ENCODE measurements around the gene GUCY1B1. TPM values are rescaled to one million over a fixed set of nuclear protein-coding genes. Genes with fewer than 3 reads are reported as not detected.

GUCY1B1 gene
- total and polyA plus RNA-seq, 9 of the 15 experiments (the other 6 are each of a cell fraction or from before 2014, with no cell fraction given) = not detected

DNA sequence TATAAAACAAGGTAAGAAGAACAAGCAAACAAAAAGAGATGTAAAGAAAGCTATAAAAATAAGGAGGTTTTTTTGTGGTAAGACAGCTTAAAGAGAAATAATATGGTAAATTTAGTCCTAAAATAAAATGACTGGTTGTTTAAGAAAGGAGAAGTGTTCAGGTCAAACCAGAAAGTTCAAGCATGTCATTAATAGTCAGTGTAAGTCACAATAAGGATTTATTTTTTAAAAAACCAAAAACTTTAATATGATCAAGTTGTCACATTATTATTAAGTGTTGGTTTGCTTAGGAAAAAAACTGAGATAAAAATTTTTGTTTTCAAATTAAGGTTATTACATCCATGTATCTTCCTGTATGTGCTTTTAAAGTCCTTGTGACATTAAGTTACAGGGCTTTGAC is 88.1 kb downstream of the GUCY1B1 start:
- H4K20me1 ChIP-seq (replicated peaks; ENCODE audit: control insufficient read depth, insufficient read depth, low read length) = no peaks in the 10 kb centered on the region
- no peak overlapping the region for H2AFZ ChIP-seq (ENCODE audit: low read depth, low read length)
- BruUV-seq (replicated peaks) = no TSS peak
- FAIRE-seq = no peak
- no peaks in the 10 kb centered on the region for H3K9me3 ChIP-seq (replicated peaks; ENCODE audit: control insufficient read depth, insufficient read depth, low read depth, low read length)
- no peak for DNase-seq (ENCODE audit: extremely low read depth in 1 of 4, low spot score in 3 of 4)
- in situ Hi-C loops (cut with MboI) = no loop called here
- intact Hi-C loops (cut with micrococcal nuclease) = no loop called here
- no peaks in the 10 kb centered on the region for H3K36me3 ChIP-seq (ENCODE audit: control insufficient read depth, insufficient read depth, low read length)
- TF ChIP-seq ZNF133 (CRISPR knock-in tag; IDR thresholded peaks at IDR 0.05) (no peak), KLF6 (CRISPR knock-in tag; IDR thresholded peaks at IDR 0.05; ENCODE audit: borderline replicate concordance) (no peak), KLF13 (tag; IDR thresholded peaks at IDR 0.05; ENCODE audit: borderline replicate concordance, low read depth) (no peak), PHF20 (IDR thresholded peaks at IDR 0.05; ENCODE audit: partially characterized antibody) (no peak), HIVEP1 (CRISPR knock-in tag; IDR thresholded peaks at IDR 0.05) (no peak), KDM1A (IDR thresholded peaks at IDR 0.05) (no peak), ETS2 (tag; IDR thresholded peaks at IDR 0.05; ENCODE audit: borderline replicate concordance, poor library complexity, severe bottlenecking) (no peak)
- H3K9me1 ChIP-seq (ENCODE audit: control insufficient read depth, insufficient read depth, low read length) = no peaks in the 10 kb centered on the region
- ChIA-PET POLR2A (no interaction called here), CTCF (ENCODE audit: low intra/inter-chr PET ratio) (no interaction called here)
- H3K4me2 ChIP-seq (ENCODE audit: insufficient read depth, low read length) = no peak overlapping the region
- H3K4me3 ChIP-seq = no peak overlapping the region
- no peaks in the 10 kb centered on the region for H3K79me2 ChIP-seq (ENCODE audit: control insufficient read depth, insufficient read depth, low read length)
- no peaks in the 10 kb centered on the region for H3K4me1 ChIP-seq (replicated peaks in 1 of 2; ENCODE audit: control insufficient read depth in 2 of 2, insufficient read depth in 2 of 2, low read length in 2 of 2)
- no peak overlapping the region for H3K27ac ChIP-seq (ENCODE audit: extremely low read depth, low read depth, low read length)
- H3K9ac ChIP-seq (ENCODE audit: insufficient read depth in 1 of 2, low read depth in 2 of 2, low read length in 2 of 2) = no peak overlapping the region
- ATAC-seq = no peak
- no peaks in the 10 kb centered on the region for H3K27me3 ChIP-seq (ENCODE audit: control insufficient read depth in 2 of 2, insufficient read depth in 2 of 2, low read length in 2 of 2)

GRCh38 chr4:155849042-155849441 is 90.2 kb downstream of the GUCY1B1 start:
- CTCF ChIA-PET (ENCODE audit: low intra/inter-chr PET ratio) = no interaction called here
- TF ChIP-seq, protein P1, sequence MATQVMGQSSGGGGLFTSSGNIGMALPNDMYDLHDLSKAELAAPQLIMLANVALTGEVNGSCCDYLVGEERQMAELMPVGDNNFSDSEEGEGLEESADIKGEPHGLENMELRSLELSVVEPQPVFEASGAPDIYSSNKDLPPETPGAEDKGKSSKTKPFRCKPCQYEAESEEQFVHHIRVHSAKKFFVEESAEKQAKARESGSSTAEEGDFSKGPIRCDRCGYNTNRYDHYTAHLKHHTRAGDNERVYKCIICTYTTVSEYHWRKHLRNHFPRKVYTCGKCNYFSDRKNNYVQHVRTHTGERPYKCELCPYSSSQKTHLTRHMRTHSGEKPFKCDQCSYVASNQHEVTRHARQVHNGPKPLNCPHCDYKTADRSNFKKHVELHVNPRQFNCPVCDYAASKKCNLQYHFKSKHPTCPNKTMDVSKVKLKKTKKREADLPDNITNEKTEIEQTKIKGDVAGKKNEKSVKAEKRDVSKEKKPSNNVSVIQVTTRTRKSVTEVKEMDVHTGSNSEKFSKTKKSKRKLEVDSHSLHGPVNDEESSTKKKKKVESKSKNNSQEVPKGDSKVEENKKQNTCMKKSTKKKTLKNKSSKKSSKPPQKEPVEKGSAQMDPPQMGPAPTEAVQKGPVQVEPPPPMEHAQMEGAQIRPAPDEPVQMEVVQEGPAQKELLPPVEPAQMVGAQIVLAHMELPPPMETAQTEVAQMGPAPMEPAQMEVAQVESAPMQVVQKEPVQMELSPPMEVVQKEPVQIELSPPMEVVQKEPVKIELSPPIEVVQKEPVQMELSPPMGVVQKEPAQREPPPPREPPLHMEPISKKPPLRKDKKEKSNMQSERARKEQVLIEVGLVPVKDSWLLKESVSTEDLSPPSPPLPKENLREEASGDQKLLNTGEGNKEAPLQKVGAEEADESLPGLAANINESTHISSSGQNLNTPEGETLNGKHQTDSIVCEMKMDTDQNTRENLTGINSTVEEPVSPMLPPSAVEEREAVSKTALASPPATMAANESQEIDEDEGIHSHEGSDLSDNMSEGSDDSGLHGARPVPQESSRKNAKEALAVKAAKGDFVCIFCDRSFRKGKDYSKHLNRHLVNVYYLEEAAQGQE (IDR thresholded peaks at IDR 0.05; ENCODE audit: borderline replicate concordance) = no peak
- TF ChIP-seq, protein P1 (CRISPR knock-in tag; IDR thresholded peaks at IDR 0.05; ENCODE audit: low read depth) = no peak
- TF ChIP-seq ZNF165 (CRISPR knock-in tag; IDR thresholded peaks at IDR 0.05; ENCODE audit: borderline replicate concordance) = no peak
- TF ChIP-seq XRCC4 (IDR thresholded peaks at IDR 0.05; ENCODE audit: extremely low read depth, insufficient read depth, insufficient read length) = no peak

More at GRCh38 chr4:155849042-155849441, 90.2 kb downstream of the GUCY1B1 start:
- H3K4me1 ChIP-seq (replicated peaks in 1 of 2; ENCODE audit: control insufficient read depth in 2 of 2, insufficient read depth in 2 of 2, low read length in 2 of 2) = no peaks in the 10 kb centered on the region
- no peaks in the 10 kb centered on the region for H4K20me1 ChIP-seq (replicated peaks; ENCODE audit: control insufficient read depth, insufficient read depth, low read length)
- WGBS (ENCODE audit: insufficient coverage, low coverage, missing lambda C conversion rate) = 0% methylated on average over 4 of the region's 4 CpGs
- ATAC-seq = no peak
- no peak overlapping the region for H3K27ac ChIP-seq (ENCODE audit: extremely low read depth, low read depth, low read length)
- intact Hi-C loops (cut with micrococcal nuclease) (no loop called here), in situ Hi-C loops (cut with MboI) (no loop called here)
- BruUV-seq (replicated peaks) = no TSS peak
- no peak overlapping the region for H3K9ac ChIP-seq (ENCODE audit: insufficient read depth in 1 of 2, low read depth in 2 of 2, low read length in 2 of 2)
- no peaks in the 10 kb centered on the region for H3K27me3 ChIP-seq (ENCODE audit: control insufficient read depth in 2 of 2, insufficient read depth in 2 of 2, low read length in 2 of 2)
- no peak for DNase-seq (ENCODE audit: extremely low read depth in 1 of 4, low spot score in 3 of 4)
- H3K79me2 ChIP-seq (ENCODE audit: control insufficient read depth, insufficient read depth, low read length) = no peaks in the 10 kb centered on the region
- H3K4me2 ChIP-seq (ENCODE audit: insufficient read depth, low read length) = no peak overlapping the region
- no peak for FAIRE-seq
- POLR2A ChIA-PET = no interaction called here
- no peaks in the 10 kb centered on the region for H3K36me3 ChIP-seq (ENCODE audit: control insufficient read depth, insufficient read depth, low read length)
- H3K9me1 ChIP-seq (ENCODE audit: control insufficient read depth, insufficient read depth, low read length) = no peaks in the 10 kb centered on the region
- no peaks in the 10 kb centered on the region for H3K9me3 ChIP-seq (replicated peaks; ENCODE audit: control insufficient read depth, insufficient read depth, low read depth, low read length)
- no peak overlapping the region for H3K4me3 ChIP-seq
- H2AFZ ChIP-seq (ENCODE audit: low read depth, low read length) = no peak overlapping the region
